HCT116 (cell line): ENCODE results near the gene KCNMB1. TPM values are rescaled to one million over a fixed set of nuclear protein-coding genes. Genes with fewer than 3 reads are reported as not detected.

Experiments
- ATAC-seq: fragments of 200-7000 bp; cut with Tn5 transposase; 2 replicates; pipeline ENCODE4 v1.9.1; 2020; ENCODE audit warnings: mild to moderate bottlenecking, moderate library complexity
- BruUV-seq: library from RNA; stranded (reverse); fragments of 400-500 nt; replicated peaks from 2 replicates; lab custom pipeline; 2021; lab: Mats Ljungman, UMichigan
- CTCF ChIA-PET: fragments of 300-600 bp; sonication (Branson Sonifier 250); formaldehyde crosslinking; loops from one replicate; lab custom pipeline; 2021; ENCODE audit warnings: antibody characterized with exemption; lab: Charles Lee
- POLR2A ChIA-PET: fragments of 300-600, 350-600 bp; sonication (Branson Sonifier 250); formaldehyde crosslinking; loops from one replicate; lab custom pipeline; 2021; ENCODE audit warnings: antibody characterized with exemption; lab: Charles Lee
- RAD21 ChIA-PET, 2 experiments: fragments of 300-600 bp; sonication (Branson Sonifier 250); formaldehyde crosslinking; loops; one replicate each; lab custom pipeline; 2023; ENCODE audit warnings: low total read pairs in 2 of 2; ENCODE audit not compliant: uncharacterized antibody in 2 of 2, unreplicated experiment in 2 of 2, low non-redundant PET in 1 of 2; lab: Charles Lee
- DNase-seq: peaks from one replicate; pipeline ENCODE4 v3.0.0-alpha.2; 2010; ENCODE audit warnings: low read depth, low spot score
- H2AFZ ChIP-seq: fragments of 200-600 bp; shearing (Covaris generic), sonication (generic); 2 replicates; pipeline ENCODE4 v1.6.1; 2017; ENCODE audit warnings: low read depth, mixed run types, mixed read lengths, antibody characterized with exemption, low read length; ENCODE audit not compliant: poor library complexity, severe bottlenecking
- H3K27ac ChIP-seq: 2 replicates; pipeline ENCODE4 v1.5.1; 2012; ENCODE audit warnings: low read depth, low read length
- H3K27me3 ChIP-seq: fragments of 200-600 bp; sonication (generic); 2 replicates; pipeline ENCODE4 v1.6.1; 2016; ENCODE audit warnings: mixed run types, low read length, mixed read lengths; ENCODE audit not compliant: insufficient read depth
- H3K36me3 ChIP-seq, 2 experiments: fragments of 200-500 bp in 1 of 2; fragments of 200-600 bp in 1 of 2; sonication (Bioruptor generic) in 1 of 2; sonication (generic) in 1 of 2; 2 replicates each; pipeline versions ENCODE4 v1.5.1 to v1.6.1; 2014 to 2016; ENCODE audit warnings: low read length in 2 of 2, inconsistent platforms in 1 of 2, mixed read lengths in 1 of 2, mixed run types in 1 of 2; ENCODE audit not compliant: insufficient read depth in 2 of 2, control insufficient read depth in 1 of 2
- H3K4me1 ChIP-seq, 2 experiments: fragments of 200-600 bp in 1 of 2; sonication (generic) in 1 of 2; 2 replicates each; pipeline versions ENCODE4 v1.5.1 to v1.6.1; 2012 to 2017; ENCODE audit warnings: low read length in 2 of 2, inconsistent platforms in 1 of 2, mild to moderate bottlenecking in 1 of 2, mixed read lengths in 1 of 2, mixed run types in 1 of 2, moderate library complexity in 1 of 2; ENCODE audit not compliant: insufficient read depth in 2 of 2, control insufficient read depth in 1 of 2
- H3K4me2 ChIP-seq: fragments of 200-600 bp; sonication (generic); 2 replicates; pipeline ENCODE4 v1.6.1; 2017; ENCODE audit warnings: mixed run types, low read length, mixed read lengths
- H3K4me3 ChIP-seq, 2 experiments: fragments of 200-600 bp in 1 of 2; sonication (generic) in 1 of 2; replicated peaks in 1 of 2; 2 replicates each; pipeline ENCODE4 v1.5.1; 2011 to 2016; ENCODE audit warnings: low read length in 2 of 2, control low read depth in 1 of 2, low read depth in 1 of 2, mild to moderate bottlenecking in 1 of 2, mixed read lengths in 1 of 2, mixed run types in 1 of 2
- H3K79me2 ChIP-seq: fragments of 200-600 bp; sonication (generic); 2 replicates; pipeline ENCODE4 v1.6.1; 2017; ENCODE audit warnings: mild to moderate bottlenecking, mixed run types, low read length, moderate library complexity, mixed read lengths; ENCODE audit not compliant: insufficient read depth
- H3K9ac ChIP-seq: fragments of 200-600 bp; sonication (generic); 2 replicates; pipeline ENCODE4 v1.6.1; 2016; ENCODE audit warnings: low read length, mixed read lengths
- H3K9me2 ChIP-seq: fragments of 200-600 bp; sonication (generic), shearing (Covaris generic); 2 replicates; pipeline ENCODE4 v1.6.1; 2017; ENCODE audit warnings: mixed run types, mild to moderate bottlenecking, moderate library complexity; ENCODE audit not compliant: insufficient read depth
- H3K9me3 ChIP-seq, 2 experiments: fragments of 200-500 bp in 1 of 2; fragments of 200-600 bp in 1 of 2; sonication (Bioruptor generic) in 1 of 2; sonication (generic) in 1 of 2; 2 replicates each; pipeline ENCODE4 v1.6.1; 2014 to 2017; ENCODE audit warnings: low read length in 2 of 2, mixed read lengths in 2 of 2, inconsistent platforms in 1 of 2, low read depth in 1 of 2, mild to moderate bottlenecking in 1 of 2, mixed run types in 1 of 2, moderate library complexity in 1 of 2; ENCODE audit not compliant: control insufficient read depth in 1 of 2, insufficient read depth in 1 of 2
- H4K20me1 ChIP-seq: fragments of 200-600 bp; sonication (generic), shearing (Covaris generic); 2 replicates; pipeline ENCODE4 v1.6.1; 2017; ENCODE audit warnings: mixed run types, mild to moderate bottlenecking, moderate library complexity; ENCODE audit not compliant: insufficient read depth
- CBX3 ChIP-seq: IDR thresholded peaks from 2 replicates; pipeline ENCODE4 v1.6.1; 2012; ENCODE audit warnings: low read depth
- CEBPB ChIP-seq: IDR thresholded peaks from 2 replicates; pipeline ENCODE4 v1.6.1; 2012; ENCODE audit warnings: low read depth
- CTCF ChIP-seq, 3 experiments: fragments of 200-600 bp in 1 of 3; sonication (generic) in 1 of 3; IDR thresholded peaks in 2 of 3; conservative IDR thresholded peaks in 1 of 3; 2 replicates each; pipeline ENCODE4 v1.5.1; 2012 to 2017; ENCODE audit warnings: low read depth in 2 of 3, low read length in 2 of 3, antibody characterized with exemption in 1 of 3, borderline replicate concordance in 1 of 3, control low read depth in 1 of 3, mild to moderate bottlenecking in 1 of 3, mixed read lengths in 1 of 3, mixed run types in 1 of 3, moderate library complexity in 1 of 3; ENCODE audit not compliant: insufficient read depth in 1 of 3
- EZH2 ChIP-seq: fragments of 200-600 bp; sonication (generic); IDR thresholded peaks from 2 replicates; pipeline ENCODE4 v1.6.1; 2017; ENCODE audit warnings: antibody characterized with exemption, mixed run types
- EZH2phosphoT487 ChIP-seq: fragments of 200-600 bp; IDR thresholded peaks from 2 replicates; pipeline ENCODE4 v1.6.1; 2018; ENCODE audit warnings: antibody characterized with exemption, borderline replicate concordance
- FOSL1 ChIP-seq: IDR thresholded peaks from 2 replicates; pipeline ENCODE4 v1.6.1; 2012; ENCODE audit warnings: low read depth
- MAX ChIP-seq: IDR thresholded peaks from 2 replicates; pipeline ENCODE4 v1.6.1; 2012
- POLR2AphosphoS5 ChIP-seq: IDR thresholded peaks from 2 replicates; pipeline ENCODE4 v1.6.1; 2011; ENCODE audit warnings: mild to moderate bottlenecking, low read depth, low read length, moderate library complexity
- RAD21 ChIP-seq: IDR thresholded peaks from 2 replicates; pipeline ENCODE4 v1.6.1; 2012; ENCODE audit warnings: low read depth, mild to moderate bottlenecking
- SIN3A ChIP-seq: IDR thresholded peaks from 2 replicates; pipeline ENCODE4 v1.6.1; 2012; ENCODE audit warnings: low read depth
- SP1 ChIP-seq: IDR thresholded peaks from 2 replicates; pipeline ENCODE4 v1.6.1; 2012; ENCODE audit warnings: low read depth
- SRF ChIP-seq: IDR thresholded peaks from 2 replicates; pipeline ENCODE4 v1.6.1; 2012; ENCODE audit warnings: low read depth
- TCF7L2 ChIP-seq: IDR thresholded peaks from 2 replicates; pipeline ENCODE4 v1.7.0; 2011; ENCODE audit warnings: borderline replicate concordance, inconsistent platforms; ENCODE audit not compliant: insufficient read depth, insufficient read length; ENCODE audit errors: extremely low read depth
- YY1 ChIP-seq: IDR thresholded peaks from 2 replicates; pipeline ENCODE4 v1.6.1; 2011; ENCODE audit warnings: low read length, low read depth, moderate library complexity, mild to moderate bottlenecking; ENCODE audit not compliant: insufficient replicate concordance; ENCODE audit errors: extremely low read depth
- ZBTB33 ChIP-seq: IDR thresholded peaks from 2 replicates; pipeline ENCODE4 v1.6.1; 2011; ENCODE audit warnings: mild to moderate bottlenecking, low read length, moderate library complexity; ENCODE audit not compliant: insufficient replicate concordance; ENCODE audit errors: extremely low read depth
- ZFX ChIP-seq: fragments of 450-650 bp; IDR thresholded peaks from 2 replicates; pipeline ENCODE4 v1.6.1; 2017
- intact Hi-C: fragments of 100-400 bp; cut with micrococcal nuclease; formaldehyde crosslinking; loops from 2 replicates; pipeline ENCODE4 v1.10.0; 2022
- total RNA-seq: library from RNA; stranded (reverse); gene quantifications from one replicate; pipeline ENCODE4 v1.2.1, GENCODE V29; 2021; ENCODE audit not compliant: unreplicated experiment

KCNMB1 gene
- total RNA-seq, 1 experiment from 2014 or later = not detected

DNA sequence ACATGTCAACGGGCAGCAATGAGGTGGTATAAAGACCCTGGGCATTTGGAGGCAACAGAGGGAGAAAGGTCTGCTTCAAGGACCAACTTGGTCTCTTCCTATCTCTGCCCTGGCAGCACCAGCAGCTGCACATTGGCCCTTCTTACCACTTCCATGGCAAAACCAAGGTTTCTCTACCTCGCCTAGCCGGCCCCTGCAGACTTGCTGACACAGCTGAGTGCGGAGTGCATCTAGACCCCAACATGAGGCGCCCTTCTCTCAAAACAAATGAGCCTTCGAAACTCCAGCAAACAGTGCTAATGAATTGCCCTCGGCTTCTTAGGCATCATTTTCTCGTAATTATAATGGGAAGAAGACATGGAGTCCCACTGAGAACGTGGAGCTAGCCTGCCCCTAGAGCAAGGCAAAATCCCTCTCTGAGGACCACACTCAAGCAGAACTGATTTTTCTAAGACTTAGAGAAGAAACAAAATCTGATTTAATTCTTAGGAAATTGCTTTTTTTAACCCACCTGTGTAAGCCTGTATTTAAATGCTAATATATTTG is 42.1 kb downstream of the KCNMB1 start:
- RAD21 ChIA-PET = no interaction called here
- Histone ChIP-seq H2AFZ (no peak overlapping the region), H3K9me2 (no peaks in the 10 kb centered on the region), H3K27me3 (peaks cover 79% of the 10 kb centered on the region), H3K4me2 (no peak overlapping the region)
- DNase-seq (no peak), ATAC-seq (no peak)
- TF ChIP-seq ZBTB33 = no peak
- no peak for TF ChIP-seq ZFX
- TF ChIP-seq RAD21 = no peak
- TF ChIP-seq CEBPB = no peak
- no peak for TF ChIP-seq SP1
- TF ChIP-seq YY1 = no peak
- no peak for TF ChIP-seq SRF
- TF ChIP-seq MAX = no peak
- TF ChIP-seq CBX3 = no peak
- TF ChIP-seq EZH2phosphoT487 = no peak
- TF ChIP-seq SIN3A = no peak
- no peak for TF ChIP-seq TCF7L2
- no peak for TF ChIP-seq EZH2
- TF ChIP-seq FOSL1 = no peak
- no peak for TF ChIP-seq POLR2AphosphoS5
- no peak for TF ChIP-seq CTCF (IDR thresholded peaks at IDR 0.05 in 2 of 3, conservative IDR thresholded peaks at IDR 0.05 in 1 of 3; ENCODE audit: borderline replicate concordance in 1 of 3, insufficient read depth in 1 of 3, low read depth in 2 of 3, low read length in 2 of 3)
- TF ChIP-seq, all 23 proteins: peak for 0
- Histone ChIP-seq H3K27ac (no peak overlapping the region), H3K9me3 (no peaks in the 10 kb centered on the region), H3K4me3 (no peak overlapping the region), H4K20me1 (no peaks in the 10 kb centered on the region), H3K4me1 (no peaks in the 10 kb centered on the region), H3K36me3 (no peaks in the 10 kb centered on the region), H3K79me2 (no peaks in the 10 kb centered on the region), H3K9ac (no peak overlapping the region)
- intact Hi-C loops = no loop called here
- BruUV-seq = no TSS peak
- POLR2A ChIA-PET = interaction anchor here (0.6 kb wide), 1 partner anchor 128 kb away, joined by 8 read pairs; no protein-coding TSS in a partner anchor
- CTCF ChIA-PET = interaction anchor here (2.6 kb wide), 1 partner anchor 8 kb away, joined by 9 read pairs; no protein-coding TSS in a partner anchor
